HS-27A (cell line): ENCODE measurements around the gene CTXND1.

Source experiments
- DNase-seq: peaks from one replicate; pipeline ENCODE4 v3.0.0-alpha.2; 2012; ENCODE audit warnings: low read depth, missing footprints

CTXND1 gene

GRCh38 chr15:80183306-80183705 lies 68.7 kb downstream of the CTXND1 start:
- DNase-seq = no peak

DNA sequence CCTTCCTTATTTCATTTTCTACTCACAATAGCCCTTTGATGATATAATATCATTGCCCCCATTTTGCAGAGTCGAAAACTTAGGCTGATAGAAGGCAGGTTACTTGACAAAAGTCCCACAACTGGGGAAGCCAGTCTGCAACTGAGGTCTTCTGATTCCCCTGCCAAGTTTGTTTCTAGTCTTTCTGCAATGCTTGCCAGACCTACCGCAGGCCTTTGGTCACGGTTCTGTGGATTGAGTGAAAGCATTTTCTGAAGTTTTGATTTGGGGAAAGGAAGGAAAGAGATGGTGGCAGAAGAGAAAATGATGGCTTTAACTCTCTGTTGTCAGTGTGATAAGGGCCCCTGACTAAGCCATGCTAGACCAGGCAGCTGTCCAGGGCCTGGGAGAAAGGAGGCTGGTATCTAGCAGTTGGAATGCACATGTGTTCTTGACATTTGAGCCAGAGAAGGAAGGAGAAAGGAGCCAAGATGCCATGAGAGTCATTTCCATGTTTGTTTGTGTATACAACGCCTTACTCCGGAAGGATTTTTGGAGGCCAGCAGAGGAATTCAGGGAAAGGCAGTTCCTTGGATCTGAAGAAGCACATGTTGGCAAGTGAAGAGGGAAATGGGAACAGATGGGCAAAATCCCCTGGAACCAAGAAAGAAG lies 69.3 kb downstream of the CTXND1 start:
- no peak for DNase-seq

GRCh38 chr15:80180986-80181385 lies 71.0 kb downstream of the CTXND1 start:
- no peak for DNase-seq

DNA sequence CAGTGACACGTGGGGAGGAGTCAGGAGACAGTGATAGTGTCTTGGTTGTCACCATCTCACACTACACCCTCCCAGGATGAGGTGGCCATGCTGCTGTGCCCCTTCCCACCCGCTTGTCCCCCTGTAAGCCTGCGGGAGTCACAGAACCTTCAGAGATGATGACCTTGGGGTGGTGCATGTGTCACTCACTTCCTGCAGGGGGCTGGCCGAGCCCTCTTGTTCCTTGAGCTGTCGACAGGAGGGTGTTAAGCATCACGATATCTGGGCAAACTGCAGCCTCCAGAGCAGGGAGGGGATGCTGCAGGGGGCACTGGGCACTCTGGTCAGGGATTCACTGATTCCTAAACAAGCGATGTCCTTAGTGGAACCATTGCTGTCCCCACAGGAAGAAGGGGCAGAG lies 71.5 kb downstream of the CTXND1 start:
- DNase-seq = no peak

DNA sequence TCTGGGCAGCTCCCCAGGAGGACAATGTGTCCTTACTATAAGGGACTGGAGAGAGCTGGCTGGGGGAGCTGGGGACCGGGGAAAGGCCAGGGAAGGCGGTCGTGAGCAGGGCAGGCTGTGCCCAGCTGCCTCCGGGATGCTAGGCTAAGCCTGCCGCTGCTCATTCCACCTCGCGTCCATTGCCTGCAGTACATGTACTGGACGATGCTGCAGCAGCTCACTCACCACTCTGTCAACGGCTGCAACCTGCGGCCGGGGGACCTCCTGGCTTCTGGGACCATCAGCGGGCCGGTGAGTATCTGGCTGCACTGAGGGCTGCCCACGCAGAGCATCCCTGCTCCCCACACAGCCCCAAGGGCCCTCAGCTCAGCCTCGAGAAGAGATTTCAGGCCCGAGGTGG lies 72.1 kb downstream of the CTXND1 start:
- DNase-seq = no peak

GRCh38 chr15:80179025-80179759 lies 72.8 kb downstream of the CTXND1 start:
- DNase-seq = peak; percentile 64

- DNase-seq = no peak
Observed at GRCh38 chr15:80177156-80177555, 74.9 kb downstream of the CTXND1 start.

- no peak for DNase-seq
Observed at GRCh38 chr15:80176443-80176842, 75.6 kb downstream of the CTXND1 start.

GRCh38 chr15:80175436-80175835 lies 76.6 kb downstream of the CTXND1 start:
- DNase-seq = no peak

DNA sequence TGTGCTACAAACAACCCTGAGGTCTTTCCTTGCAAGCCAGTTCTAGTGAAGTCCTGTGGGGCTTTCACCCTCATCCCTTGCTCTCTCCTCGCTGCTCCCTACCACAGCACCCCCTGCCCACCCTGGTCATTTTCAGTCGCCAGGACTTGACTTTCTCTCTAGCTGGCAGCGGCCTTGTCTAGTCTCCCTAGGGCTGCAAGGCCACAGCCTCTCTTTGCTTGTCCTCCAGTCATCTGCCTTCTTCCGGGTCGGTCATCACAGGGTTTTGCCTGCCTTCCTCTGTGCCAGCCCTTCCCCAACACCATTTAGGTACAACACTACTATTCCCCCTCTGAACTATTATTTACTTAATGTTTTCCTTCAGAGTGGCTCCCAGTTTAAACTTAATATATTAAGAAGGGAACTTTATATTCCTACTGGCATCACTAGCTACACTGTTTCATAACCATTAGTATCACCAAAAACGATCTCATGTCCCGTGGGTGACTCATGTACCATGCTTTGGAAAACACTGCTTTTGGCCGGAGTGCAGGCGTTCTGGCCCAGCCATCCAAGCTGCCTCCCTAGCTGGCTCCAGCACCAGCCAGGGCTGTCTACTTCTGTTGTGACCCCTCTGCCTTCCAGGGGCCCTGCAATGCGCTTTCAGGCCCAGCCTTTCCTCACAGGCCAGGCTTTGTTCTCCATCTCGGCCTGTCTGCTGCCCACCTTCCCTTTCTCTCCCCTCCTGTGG lies 77.8 kb downstream of the CTXND1 start:
- no peak for DNase-seq

DNA sequence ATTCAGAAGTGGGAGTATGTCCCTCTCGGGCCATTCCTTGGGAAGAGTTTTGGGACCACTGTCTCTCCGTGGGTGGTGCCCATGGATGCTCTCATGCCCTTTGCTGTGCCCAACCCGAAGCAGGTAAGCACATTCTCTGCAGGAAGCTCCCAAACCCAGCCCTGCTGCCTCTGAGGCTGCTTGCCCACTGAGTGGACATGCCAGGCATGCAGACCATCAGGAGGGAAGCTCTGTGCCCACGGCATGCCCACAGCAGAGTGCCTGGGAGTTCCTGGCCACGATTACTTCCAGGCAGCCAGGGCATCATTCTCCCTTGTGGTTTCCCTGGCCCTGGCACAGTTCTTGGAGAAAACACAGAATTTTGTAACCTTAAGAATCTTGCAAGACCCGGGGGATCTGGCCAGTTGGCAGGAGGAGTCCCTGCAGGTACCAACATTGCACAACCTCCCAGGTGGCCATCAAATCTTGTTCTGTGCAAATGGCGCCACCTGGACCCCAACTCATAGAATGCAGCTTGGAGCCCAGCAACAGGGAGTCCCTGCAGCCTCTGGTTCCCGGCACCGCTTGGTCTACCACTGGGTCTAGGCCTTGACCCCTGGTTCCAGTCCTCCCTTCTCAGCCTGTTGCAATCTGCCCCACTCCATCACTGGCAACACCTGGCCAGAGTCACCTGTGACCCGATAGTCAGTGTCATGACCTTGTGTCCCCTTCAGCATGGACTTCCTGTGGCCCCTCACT lies 78.8 kb downstream of the CTXND1 start:
- DNase-seq = no peak

- no peak for DNase-seq
Observed at GRCh38 chr15:80172401-80172800, 79.6 kb downstream of the CTXND1 start.

DNA sequence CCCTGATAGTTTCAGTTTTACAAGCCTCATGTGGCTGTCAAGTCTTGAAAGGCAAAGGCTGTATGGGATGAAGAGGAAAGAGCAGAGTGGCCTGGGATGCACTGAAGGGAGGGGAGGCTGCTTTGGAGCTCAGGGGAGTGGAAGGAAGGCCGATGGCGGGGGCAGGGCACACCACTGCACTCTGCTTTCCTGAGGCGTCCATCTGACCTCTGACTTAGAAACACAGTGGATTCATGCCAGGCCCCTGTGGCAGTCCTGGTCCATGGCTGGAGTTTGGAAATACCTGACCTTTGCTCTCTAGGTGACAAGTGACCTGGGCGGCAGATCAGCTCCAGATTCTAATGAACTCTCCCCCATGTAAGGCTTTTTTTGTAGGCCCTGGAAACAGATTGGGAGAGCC lies 80.2 kb downstream of the CTXND1 start:
- no peak for DNase-seq

- DNase-seq = no peak
Observed at GRCh38 chr15:80170596-80170995, 81.4 kb downstream of the CTXND1 start.

DNA sequence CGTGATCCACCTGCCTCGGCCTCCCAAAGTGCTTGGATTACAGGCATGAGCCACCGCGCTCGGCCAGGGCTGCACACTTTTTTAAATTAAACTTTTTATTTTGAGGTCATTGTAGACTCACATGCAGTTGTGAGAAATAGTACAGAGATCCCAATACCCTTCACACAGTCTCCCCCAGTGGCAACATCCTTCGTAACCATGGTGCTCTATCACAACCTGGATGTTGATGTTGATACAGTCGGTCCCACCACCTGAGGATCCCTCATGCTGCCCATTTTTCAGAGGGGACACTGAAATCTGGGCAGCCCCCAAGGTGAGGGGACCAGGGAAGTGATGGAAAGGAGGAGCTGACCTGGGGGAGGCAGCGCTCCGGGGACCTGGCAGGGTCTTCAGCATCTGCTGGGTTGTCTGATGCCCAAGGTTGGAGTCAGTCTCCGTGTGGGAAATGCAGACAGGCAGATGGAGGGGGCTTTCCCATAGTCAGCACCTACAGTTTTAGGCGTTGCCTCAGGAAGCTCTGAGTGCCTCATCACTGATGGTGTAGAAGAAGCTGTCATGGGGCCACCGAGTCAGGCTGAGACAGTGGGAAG lies 82.2 kb downstream of the CTXND1 start:
- no peak for DNase-seq

DNA sequence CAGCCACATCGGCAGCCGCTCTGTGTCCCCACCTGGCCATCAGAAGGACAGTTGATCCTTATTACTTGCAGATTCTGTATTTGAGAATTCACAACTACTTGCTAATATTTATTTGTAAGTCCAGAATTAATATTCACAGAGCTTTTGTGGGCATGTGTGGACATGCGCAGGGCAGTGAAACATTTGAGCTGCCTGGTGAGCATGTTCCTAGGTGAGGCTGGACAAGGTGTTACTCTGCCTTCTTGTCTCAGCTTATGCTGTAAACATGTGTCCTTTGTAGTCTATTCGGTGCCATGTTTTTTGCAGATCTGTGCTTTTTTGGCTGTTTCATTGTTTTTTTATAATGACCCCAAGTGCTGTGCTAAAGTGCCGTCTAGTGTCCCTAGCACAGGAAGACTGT lies 83.6 kb downstream of the CTXND1 start:
- no peak for DNase-seq

GRCh38 chr15:80167936-80168335 lies 84.1 kb downstream of the CTXND1 start:
- no peak for DNase-seq

DNA sequence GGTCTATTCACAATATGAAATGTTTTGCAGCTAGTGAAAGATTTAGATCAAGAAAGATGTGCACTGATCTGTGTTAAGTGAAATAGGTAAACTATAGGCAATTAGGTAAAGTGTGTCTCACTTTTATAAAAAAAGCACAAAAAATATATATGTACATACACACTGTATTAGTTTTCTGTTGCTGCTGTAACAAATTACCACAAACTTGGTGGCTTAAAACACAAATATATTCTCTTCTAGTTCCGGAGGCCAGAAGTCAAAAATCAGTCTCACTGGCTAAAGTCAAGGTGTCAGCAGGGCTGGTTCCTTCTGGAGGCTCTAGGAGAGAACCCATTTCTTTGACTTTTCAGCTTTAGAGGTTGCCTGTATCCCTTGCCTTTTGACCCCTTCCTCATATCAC lies 88.1 kb downstream of the CTXND1 start:
- no peak for DNase-seq

- no peak for DNase-seq
Observed at GRCh38 chr15:80163217-80163616, 88.8 kb downstream of the CTXND1 start.

DNA sequence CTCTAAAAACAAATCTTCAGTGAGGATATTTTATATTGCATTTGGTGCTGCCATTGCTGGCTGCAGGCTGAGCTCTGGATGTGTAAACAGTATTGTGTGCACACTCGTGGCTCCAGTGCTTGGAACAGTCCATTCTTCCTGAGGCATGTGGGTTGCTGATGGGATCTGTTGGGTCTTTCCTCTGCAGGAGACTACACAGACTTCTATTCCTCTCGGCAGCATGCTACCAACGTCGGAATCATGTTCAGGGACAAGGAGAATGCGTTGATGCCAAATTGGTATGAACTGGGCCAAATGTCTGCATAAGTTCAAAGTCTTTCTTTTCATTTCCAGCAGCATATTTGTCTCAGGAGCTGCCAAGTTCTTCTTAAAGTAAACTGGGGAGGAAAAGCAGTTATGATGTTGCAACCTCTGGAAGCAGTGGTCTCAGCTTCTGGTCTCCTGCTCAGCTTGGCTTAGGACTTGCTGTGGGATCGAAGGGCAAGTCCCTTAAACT lies 89.9 kb downstream of the CTXND1 start:
- no peak for DNase-seq

GRCh38 chr15:80161468-80162016 lies 90.5 kb downstream of the CTXND1 start:
- DNase-seq = no peak
